NB4 (cell line): ENCODE data around the gene ZNF516.

ENCODE experiments used
- DNase-seq: peaks from one replicate; pipeline ENCODE4 v3.0.0; 2010; ENCODE audit warnings: low read depth
- H3K4me3 ChIP-seq: one replicate; pipeline ENCODE4 v1.5.1; 2011; ENCODE audit warnings: mild to moderate bottlenecking, low read depth, low read length, moderate library complexity
- CTCF ChIP-seq: IDR thresholded peaks from one replicate; pipeline ENCODE4 v1.5.1; 2012; ENCODE audit warnings: low read depth, low read length
- MAX ChIP-seq: IDR thresholded peaks from 2 replicates; pipeline ENCODE4 v1.6.1; 2011; ENCODE audit warnings: low read depth, low read length
- MYC ChIP-seq: IDR thresholded peaks from 2 replicates; pipeline ENCODE4 v1.6.1; 2011; ENCODE audit warnings: low read depth, low read length
- POLR2A ChIP-seq: IDR thresholded peaks from 2 replicates; pipeline ENCODE4 v1.6.1; 2011; ENCODE audit warnings: mild to moderate bottlenecking; ENCODE audit not compliant: insufficient read length; ENCODE audit errors: extremely low read depth

ZNF516 gene

GRCh38 chr18:76382275-76382674 is 112.8 kb downstream of the ZNF516 start:
- TF ChIP-seq CTCF: no peak
- no peak for TF ChIP-seq MYC
- H3K4me3 ChIP-seq: no peak overlapping the region

GRCh38 chr18:76380791-76381405 is 114.1 kb downstream of the ZNF516 start:
- no peak overlapping the region for H3K4me3 ChIP-seq
- TF ChIP-seq POLR2A: no peak
- TF ChIP-seq CTCF: peak; percentile 11
- no peak for DNase-seq

More at GRCh38 chr18:76382275-76382674, 112.8 kb downstream of the ZNF516 start:
- DNase-seq: no peak

- no peak overlapping the region for H3K4me3 ChIP-seq
- DNase-seq: no peak
- TF ChIP-seq CTCF (no peak), MAX (no peak), POLR2A (no peak), MYC (no peak)
These were observed 114.8 kb downstream of the ZNF516 start for GRCh38 chr18:76380127-76380729.

- no peak overlapping the region for H3K4me3 ChIP-seq
- no peak for TF ChIP-seq MYC
- no peak for TF ChIP-seq MAX
- no peak for TF ChIP-seq POLR2A
- TF ChIP-seq CTCF: no peak
- DNase-seq: no peak
These were observed 115.6 kb downstream of the ZNF516 start for GRCh38 chr18:76379226-76380126.

- no peak for DNase-seq
- TF ChIP-seq MYC (no peak), MAX (no peak), CTCF (no peak), POLR2A (no peak)
- H3K4me3 ChIP-seq: no peak overlapping the region
These were observed 116.4 kb downstream of the ZNF516 start for GRCh38 chr18:76378526-76379215.
